Measurements from ENCODE around the gene NOD2.

Gene NOD2

DNA sequence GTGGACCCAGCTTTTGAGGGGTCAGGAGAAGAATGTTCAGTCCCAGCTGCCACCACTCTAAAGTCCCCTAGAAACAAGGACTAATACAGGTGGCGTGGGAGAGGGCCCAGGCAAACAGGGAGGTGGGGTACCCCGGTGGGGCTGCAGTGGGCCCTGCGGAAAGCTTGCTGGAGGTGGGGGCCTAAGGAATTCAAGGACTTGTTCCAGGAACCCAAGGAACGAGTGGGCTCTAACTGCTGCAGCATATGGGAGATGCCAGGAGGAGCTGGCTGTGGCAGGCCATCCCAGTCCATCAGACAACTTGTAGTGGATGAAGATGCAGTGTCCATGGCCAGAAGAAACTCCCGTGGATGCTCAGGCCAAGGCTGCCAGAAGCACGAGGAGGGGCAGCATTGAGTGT lies 22.9 kb upstream of the NOD2 start:
- no peak for DNase-seq (ENCODE audit: low read depth)

DNA sequence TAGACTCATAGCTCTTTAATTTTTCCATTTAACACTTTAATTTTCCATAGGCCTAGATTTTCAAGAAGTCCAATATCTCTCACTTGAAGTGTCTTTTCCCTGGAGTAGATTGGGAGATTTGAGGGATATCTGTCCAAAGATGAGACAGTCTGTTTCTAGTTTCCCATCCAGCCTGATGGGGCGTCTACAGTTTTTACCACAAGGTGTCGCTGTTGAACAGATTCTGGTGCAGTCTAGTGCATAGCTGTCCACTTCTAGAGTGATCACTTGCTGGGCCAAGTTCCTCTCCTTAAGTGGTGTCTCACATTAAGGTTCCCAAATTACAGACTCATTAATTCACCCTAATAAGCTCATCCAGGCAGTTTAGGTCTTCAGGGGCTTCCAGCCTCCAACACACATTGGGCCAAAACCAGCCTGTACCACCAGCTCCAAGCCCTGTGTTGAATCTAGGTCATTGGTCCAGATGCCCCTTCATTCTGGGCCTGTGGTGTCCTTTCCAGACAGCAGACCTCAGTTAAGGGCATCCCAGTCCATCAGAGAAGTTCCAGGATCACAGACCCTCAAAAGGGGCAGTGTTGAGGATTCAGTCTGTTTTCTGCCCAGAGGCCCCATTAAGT lies 21.7 kb upstream of the NOD2 start:
- no peak for DNase-seq (ENCODE audit: low read depth)

DNA sequence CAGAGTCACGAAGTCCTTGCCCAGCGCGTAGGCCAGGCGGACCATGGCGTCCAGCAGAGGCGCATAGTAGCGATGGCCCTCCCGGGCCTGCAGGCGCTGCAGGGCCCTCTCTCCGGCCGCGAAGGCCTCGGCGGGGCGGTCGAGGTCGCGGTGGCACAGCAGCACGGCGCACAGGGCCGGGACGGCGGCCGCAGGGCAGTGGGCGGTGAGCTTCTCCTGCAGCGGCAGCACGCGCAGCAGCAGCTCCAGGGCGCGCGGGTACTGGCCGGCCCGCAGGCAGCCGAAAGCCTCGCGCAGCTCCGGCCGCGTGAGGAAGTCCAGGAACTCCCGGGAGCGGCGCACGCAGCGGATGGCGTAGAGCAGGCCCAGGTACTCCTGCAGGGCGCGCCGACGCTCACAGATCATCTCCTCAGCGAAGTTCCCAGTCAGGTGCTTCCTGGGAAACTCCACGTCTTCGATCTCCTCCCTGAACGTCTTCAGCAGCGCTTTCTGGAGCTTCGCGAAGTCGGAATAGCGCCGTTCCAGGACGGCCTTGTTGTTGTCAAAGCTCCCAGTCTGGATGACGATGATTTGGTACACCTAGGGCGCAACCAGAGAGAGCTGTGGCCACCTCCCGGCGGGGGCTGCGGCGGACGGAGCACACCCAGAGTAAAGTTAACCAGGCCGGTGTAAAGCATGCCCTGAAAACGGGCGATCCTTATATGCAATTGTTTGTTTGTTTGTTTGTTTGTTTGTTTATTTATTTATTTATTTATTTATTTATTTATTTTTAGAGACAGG lies 19.7 kb upstream of the NOD2 start:
- no peak for DNase-seq (ENCODE audit: low read depth)

DNA sequence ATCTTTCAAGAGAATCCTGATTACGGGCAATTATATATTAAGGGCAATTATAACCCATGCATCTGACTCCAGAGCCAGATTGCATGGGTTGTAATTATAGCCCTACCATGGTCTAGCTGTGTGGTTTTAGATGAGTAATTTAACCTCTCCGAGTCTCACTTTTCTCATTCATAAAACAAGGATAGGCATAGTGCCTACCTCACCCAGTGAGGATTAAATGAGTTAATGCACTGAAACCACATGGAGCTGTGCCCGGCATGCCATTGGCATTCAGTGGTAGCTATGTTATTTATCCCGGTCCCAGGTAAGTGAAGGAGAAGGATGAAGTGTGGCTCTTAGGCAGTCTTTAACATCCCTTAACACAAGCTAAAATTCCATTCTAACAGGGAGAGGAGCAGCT lies 18.6 kb upstream of the NOD2 start:
- DNase-seq (ENCODE audit: low read depth), result no peak

DNA sequence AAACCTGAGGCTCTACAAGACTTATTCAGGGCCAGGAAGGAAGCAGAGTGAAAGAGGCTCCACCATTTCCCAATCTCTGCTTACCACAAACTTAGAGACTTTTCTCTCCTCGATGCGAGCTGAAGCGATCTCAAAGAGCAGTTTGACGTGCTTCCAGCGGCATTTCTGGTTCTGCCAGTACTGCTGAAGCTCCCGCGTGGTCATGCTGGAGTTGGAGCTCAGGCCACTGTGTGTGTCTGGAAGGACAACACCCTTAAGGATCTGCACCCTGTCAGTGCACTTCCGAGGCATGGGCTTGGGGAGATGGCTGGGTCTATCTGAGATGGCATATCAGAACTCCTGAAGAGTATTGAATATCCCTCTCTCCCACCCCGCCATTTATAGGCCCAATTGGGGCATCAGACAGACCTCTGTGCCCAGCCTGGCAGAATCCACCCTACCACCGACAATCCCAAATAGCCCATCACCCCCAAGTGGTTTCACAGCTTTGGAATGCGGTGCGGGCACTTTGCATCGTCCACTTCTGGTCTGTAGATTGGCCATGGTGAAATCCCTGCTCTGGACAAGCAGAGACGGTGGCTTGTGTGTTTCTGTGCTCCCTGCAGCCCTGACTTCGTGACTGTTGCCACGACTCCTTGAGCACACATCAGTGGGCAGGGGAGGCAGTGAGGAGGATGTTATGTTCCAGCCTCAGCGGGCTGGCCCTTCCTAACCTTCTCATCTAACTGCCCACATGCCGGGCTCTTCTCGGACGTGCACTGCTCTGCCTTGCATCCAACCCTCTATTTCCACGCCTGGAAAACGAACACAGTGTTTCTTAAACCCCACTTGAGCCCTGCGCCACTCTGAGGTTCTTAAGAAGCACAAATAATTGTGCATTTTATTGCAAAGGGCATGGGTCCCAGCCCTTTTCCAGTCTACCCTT lies 17.5 kb upstream of the NOD2 start:
- no peak for DNase-seq (ENCODE audit: low read depth)

DNA sequence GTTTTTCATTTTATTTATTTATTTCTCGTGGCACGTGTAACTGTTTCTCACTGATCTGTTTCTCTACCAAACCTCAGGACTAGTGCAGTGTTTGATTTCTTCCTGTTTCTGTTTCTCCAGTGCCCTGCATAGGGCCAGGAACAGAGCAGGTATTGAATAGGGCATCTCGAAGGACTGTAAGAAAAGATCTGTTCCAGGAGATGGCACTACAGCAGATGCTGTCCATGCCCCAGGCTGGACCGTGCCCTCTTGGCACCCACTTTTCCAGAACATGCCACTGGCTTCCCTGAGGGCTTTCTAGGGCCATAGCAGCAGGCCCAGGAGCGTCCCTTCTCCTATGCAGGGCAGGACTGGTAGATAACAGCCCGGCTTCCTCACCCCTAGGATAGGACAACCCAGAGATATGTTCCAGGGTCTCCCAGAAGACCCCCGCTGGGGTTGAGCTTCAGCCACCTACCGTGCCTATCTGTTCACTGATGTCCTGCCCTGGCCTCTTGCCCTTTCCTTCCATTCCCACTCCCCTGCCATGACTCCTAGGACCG lies 16.7 kb upstream of the NOD2 start:
- DNase-seq (ENCODE audit: low read depth), result no peak

DNA sequence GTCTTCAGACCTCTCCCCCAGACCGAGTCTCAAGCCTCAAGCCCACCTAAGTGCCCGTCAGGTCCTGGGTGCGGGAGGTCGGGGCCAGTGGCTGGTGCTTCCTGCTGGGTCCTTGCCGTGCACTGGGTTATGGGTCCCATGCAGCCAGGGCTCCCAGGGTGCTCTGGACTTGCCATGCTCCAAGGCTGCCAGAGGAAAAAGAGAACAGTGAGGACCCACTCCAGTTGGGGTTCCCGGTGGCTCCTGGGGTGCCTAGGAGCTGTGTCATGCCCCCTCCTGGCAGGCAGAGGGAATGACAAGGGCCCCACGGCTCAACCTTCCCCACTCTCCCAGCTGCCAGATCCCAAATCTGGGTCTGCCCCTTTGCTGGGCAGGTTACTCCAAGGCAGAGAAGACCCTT lies 16.1 kb upstream of the NOD2 start:
- no peak for DNase-seq (ENCODE audit: low read depth)

DNA sequence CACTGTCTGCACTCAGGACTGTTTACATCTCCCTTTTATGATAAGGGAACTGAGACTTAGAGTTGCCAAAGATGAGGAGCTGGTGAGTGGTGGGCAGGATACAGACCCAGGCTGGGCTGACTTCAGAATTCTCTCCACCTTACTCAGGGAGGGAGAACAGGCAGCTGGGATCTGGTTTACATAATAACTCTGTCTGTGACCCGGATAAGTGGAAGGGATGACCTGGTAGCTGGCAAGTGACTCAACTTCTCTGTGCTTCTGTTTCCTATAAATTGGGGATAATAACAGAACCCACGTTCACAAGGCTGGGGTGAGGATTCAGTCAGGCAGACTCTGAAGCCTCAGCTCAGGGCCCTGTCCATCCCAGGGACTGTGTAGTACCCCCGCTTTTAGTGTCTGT lies 14.9 kb upstream of the NOD2 start:
- no peak for DNase-seq (ENCODE audit: low read depth)

DNA sequence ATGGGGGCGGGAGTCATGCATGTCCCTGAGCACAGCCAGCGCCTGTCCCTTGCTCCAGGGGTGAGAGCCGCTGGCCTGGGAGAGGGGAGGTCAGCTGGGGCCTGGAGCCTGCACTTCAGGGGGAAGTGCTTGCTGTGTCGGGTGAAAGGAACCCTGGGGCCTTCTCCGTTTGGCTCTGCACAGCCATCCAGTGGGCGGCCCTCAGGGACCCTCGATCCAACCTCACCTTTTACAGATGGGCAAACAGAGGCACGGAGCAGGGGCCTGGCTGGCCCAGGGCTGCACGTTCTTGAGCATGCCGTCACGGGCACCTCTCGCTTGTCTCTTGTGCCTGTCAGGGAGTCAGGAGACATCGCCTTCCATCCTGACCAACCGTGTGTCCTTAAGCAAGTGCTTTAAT lies 14.1 kb upstream of the NOD2 start:
- no peak for DNase-seq (ENCODE audit: low read depth)

DNA sequence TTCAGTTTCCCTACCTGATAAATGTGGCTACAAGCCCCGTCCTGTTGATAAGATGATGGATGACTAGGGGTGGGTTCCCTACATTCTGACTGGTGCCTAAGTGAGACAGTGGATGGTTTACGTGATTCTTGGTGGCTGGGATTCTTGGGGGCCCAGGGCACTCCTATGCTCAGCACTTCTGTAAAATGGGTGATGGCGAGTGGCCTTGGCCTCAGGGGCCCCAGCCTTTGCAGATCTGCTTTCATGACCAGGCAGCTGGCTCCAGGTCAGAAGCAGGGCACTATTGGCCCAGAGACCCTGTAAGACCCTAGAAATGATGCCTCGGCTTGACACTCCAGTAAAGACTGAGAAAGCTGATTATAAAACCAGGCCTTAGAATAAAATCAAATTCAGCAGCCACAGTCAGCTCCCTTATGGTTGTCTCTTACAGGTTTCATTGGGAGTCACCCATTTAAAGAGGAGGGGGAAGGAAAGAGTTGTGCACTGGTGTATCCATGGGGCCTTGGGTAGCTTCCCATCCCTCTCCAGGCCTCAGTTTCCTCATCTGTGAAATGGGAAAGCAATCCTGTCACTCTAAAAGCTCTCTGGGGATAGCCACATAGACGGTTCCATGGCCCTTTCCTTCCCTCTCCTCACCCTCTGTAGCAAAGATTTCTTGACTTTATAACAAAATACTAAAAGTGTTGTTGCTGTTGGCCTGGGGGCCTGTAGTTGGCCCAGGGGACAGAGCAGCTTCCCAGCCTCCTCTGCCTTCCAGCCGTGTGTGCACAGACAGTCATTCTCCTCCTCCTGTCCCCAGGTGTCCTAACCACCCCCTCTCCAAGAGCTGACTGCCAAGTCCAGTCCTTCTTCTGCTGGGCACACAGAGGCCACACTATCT lies 13.5 kb upstream of the NOD2 start:
- no peak for DNase-seq (ENCODE audit: low read depth)

DNA sequence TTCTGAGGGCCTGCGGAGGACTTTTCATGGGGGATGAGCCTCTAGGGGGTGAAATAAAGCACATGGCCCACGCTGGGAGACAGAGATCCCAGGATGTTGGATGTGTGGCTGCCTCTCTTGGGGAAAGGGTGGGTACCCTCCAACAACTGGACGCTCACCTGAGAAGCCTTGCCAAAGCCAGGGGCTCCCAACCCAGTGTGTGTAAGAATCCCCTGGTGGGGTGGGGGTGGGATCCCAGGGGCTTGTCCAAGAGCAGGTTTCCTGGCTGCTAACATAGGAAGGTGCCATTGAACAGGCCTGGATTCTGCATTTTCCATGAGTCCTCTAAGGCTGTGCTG lies 12.9 kb upstream of the NOD2 start:
- DNase-seq (ENCODE audit: low read depth), result no peak

DNA sequence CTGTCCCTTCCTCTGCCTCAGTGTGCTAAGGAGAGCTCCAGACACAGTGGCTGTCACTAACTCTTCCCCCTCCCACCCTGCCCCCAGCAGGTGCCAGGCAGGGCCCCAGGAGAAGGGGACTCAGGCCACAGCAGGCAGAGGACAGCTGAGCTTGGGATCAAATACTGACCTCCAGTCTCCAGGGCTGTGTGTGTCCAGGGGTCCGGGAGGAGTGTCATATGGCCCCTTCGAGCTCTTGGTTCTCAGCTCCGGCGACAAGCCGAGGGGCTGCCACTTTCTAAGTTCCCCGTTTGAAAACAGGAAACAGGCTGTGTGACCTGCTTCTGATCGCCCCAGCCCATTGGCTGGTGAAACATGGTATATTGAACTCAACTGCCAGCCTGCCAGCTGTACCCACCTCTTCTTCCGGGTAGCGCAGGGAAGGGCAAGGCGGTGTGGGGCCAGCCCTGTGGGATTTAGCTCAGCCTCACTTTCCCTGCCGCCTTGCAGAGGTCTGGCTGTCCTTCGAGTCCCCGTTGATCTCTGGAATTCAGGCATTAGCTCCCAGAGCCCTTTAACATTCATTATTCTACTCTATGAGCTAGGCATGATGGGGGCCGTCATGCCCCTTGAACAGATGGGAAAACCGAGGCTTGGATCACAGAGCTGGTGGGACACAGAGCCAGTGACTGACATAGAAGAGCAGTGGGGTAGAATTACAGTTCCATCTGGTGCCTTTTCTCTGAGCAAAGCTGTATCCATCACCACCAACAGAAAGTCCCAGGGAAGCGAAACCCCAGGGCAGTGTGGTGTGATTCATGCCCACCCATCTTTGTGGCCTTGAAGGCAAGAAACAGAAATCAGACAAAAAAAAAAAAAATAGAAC lies 12.2 kb upstream of the NOD2 start, which contains the start of gene SNX20:
Gene SNX20, minus strand, starts transcription at position 292 of the 865 bp plus-strand sequence. CDS start 3,786 bp downstream, outside the sequence.
- DNase-seq (ENCODE audit: low read depth), result no peak

DNA sequence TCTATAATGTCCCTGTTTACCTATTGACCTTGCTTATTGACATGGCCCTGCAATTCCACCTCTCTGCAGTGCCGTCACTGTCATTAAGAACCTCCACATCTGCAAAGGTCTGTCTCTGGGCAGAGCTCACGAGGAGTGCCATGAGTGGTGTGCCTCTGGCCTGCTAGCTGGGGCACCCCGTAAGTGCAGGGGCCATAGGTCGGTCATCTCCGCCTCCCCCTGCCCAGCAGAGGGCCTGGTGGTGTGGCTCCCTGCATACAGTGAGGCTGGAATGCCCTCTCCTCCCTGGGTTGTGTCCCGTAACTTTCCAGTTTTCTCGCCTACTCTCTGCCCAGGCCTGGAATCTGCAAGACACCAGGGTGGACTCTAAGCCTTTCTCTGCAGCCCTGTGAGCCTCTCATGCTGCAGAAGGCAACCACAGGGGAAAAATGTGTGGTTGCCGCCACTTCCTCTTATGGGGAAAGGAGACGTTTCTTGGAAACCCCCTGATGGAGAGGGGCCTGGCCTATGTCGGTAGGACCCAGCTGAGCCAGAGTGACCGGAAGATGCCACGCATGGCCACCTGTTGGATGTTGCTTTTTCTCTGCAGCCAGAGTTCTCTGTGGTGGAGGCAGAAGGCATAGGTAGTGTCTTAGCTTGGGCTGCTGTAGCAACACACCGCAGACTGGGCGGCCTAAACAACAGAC lies 9.6 kb upstream of the NOD2 start:
- DNase-seq (ENCODE audit: low read depth), result no peak

DNA sequence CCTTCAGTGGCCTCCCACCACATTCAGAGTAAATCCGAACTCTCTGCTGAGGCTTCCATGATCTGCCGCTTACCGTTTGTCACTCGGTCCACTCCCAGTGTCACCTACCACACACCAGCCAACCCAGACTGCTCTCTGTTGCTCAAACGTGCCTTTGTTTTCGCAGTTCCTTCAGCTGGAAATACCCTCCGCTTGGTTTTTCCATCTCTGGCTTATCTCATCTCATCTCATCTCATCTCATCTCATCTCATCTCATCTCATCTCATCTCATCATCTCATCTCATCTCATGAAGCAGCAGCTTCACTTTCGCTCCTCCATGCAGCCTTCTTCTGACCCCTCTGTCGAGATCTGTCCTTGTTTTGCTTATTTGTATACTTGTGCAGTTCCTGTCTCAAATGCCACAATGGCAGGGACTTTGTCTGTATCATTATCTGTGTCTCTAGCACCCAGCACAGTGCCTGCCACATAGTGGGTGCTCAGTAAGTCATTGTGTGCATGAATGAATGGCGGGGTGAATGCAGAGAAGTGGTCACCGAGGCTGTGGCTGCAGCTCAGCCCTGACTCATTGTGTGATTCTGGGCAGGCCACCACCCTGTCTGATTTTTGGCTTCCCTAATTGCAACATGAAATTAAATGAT lies 8.5 kb upstream of the NOD2 start:
- DNase-seq (ENCODE audit: low read depth), result no peak

DNA sequence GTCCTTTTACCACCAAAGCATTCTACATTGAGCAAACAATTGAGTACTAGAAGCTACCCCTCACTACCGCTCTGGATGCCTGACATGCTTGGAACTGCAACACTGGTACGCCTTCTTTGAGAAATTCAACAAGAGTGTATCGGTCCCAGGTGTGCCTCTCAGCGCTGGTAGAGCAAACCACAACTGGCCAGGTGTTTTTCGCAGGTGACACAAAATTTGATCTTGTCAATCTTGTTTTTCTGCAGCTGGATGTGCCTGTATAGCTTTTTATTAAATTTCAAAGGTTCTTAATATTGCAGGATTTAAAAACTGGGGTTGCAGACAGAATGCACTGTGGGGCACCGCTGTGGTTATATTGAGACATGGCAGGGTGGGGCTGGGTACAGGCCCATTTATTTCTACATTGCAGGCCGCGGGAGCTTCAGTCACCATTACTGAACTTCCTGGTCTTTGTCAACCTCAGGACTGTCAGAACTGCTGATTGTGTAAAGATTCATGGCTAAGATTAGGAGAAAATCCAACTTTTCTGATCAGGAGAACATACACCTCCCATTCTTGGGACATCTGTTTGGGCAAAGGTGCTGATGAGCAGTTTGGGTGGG lies 7.8 kb upstream of the NOD2 start:
- no peak for DNase-seq (ENCODE audit: low read depth)

DNA sequence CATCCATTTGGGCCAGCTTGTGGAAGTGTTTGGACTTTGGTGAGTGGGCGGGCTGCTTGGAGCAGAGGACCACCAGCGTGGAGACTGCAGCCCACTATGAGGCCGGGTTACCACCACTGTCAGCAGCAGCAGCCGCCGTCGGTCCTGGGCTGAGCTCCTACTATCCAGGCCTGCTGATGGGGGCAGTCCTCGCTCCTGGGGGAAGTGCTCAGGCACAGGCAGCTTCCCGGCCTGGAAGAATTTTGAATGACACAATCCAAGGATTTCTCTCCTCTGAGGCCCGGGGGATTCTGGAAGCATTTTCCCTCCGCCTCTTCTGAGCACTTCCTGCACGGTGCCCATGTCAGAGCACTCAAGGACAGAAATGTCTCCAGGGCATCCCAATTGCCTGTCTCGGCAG lies 5.3 kb upstream of the NOD2 start:
- DNase-seq (ENCODE audit: low read depth), result no peak

DNA sequence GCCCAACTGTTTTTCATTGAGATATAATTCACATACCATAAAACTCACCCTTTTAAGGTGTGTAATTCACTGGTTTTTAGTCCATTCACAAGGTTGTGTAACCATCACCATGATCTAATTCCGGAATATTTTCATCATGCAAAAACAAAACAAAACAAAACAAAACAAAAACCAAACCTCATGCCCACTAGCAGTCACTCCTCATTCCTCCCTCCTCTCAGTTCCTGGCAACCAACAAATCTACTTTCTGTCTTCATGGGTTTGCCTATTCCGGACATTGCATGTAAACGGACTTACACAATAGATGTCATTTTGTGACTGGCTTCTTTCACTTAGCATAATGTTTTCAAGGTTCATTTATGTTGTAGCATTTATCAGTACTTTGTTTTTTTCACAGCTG lies 4.5 kb upstream of the NOD2 start:
- DNase-seq (ENCODE audit: low read depth), result no peak

DNA sequence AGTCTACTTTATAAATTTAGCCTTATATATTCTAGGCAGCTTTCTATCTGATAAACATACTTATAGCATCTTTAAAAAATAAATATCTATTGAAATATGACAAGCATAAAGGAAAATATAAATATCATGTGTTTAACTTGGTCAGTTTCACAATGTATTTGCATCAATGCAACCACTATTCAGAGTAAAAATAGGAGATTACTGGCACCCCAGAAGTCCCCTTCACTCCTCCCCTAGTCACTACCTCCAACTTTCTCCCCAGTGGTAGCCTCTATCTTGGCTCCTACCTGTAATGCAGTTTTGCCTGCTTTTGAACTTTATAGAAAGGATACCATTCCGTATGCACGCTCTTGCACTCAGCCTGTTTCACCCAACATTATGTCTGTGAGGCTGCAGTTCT lies 3.2 kb upstream of the NOD2 start:
- no peak for DNase-seq (ENCODE audit: low read depth)

DNA sequence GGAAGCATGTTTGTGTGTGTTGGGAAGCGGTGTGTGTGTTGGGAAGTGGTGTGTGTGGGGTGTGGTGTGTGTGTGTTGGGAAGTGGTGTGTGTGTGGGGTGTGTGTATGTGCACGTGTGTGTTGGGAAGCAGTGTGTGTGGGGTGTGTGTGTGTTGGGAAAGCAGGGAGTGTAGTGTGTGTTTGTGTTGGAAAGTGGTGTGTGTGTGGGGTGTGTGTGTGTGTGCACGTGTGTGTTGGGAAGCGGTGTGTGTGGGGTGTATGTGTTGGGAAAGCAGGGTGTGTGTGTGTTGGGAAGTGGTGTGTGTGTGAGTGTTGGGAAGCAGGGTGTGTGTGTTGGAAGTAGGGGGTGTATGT lies 785 bp upstream of the NOD2 start:
- DNase-seq (ENCODE audit: low read depth), result no peak
